Hindlimb muscle (tissue), 1 donor: ENCODE results near the gene KRTDAP. TPM values are rescaled to one million over a fixed set of nuclear protein-coding genes. Genes with fewer than 3 reads are reported as not detected.

Experiments
- DNase-seq: peaks from one replicate; pipeline ENCODE4 v3.0.0-alpha.2; 2013
- polyA plus RNA-seq: library from polyadenylated mRNA; unstranded; fragments of 120-200 nt; gene quantifications from one replicate; pipeline ENCODE4 v1.2.1, GENCODE V29; 2013; ENCODE audit not compliant: insufficient read length

KRTDAP gene
- polyA plus RNA-seq: 6.6 TPM

DNA sequence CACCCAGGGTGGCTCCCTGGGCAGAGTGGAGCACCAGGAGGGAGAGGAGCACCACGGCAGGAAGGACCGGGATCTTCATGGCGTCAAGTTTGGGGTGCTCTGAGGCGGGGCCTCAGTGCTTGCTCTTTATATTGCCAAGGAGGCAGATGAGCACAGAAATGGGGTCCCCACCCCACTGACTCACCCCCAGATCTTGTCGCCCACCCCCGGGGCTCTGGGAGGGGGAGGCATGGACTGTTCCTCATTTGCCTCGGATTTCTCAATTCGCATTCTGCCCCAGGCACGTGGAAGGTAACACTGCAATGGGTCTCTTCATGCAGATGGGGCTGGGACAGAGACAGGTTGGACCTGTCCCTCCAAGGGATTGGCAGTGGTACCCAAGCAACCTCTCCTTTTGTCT, at the start of gene KRTDAP:
TSS of gene KRTDAP (minus strand) at position 101 of the 400 bp plus-strand sequence. CDS start at position 79, 22 bp downstream.
- no peak for DNase-seq

DNA sequence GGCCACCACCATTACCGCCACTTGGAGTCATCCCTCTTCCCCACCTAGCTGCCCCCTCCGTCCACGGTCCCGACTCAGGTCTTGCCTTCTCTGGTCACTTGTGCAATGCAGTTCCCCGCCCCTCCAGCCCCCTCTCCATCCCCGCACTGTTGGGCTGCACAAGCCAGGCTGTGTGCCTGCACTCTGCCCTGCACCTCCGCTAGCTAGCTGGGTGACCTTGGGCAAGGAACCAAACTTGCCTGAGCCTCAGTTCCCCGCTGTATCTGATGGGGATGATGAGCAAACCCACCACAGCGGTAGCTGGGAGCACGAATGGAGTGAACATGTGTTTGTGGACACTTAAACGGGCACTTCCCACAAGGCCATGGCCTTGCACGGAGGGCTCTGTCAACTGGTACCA, 49.6 kb upstream of the KRTDAP start:
- DNase-seq: no peak

GRCh38 chr19:35539314-35539713, 49.0 kb upstream of the KRTDAP start:
- no peak for DNase-seq

DNA sequence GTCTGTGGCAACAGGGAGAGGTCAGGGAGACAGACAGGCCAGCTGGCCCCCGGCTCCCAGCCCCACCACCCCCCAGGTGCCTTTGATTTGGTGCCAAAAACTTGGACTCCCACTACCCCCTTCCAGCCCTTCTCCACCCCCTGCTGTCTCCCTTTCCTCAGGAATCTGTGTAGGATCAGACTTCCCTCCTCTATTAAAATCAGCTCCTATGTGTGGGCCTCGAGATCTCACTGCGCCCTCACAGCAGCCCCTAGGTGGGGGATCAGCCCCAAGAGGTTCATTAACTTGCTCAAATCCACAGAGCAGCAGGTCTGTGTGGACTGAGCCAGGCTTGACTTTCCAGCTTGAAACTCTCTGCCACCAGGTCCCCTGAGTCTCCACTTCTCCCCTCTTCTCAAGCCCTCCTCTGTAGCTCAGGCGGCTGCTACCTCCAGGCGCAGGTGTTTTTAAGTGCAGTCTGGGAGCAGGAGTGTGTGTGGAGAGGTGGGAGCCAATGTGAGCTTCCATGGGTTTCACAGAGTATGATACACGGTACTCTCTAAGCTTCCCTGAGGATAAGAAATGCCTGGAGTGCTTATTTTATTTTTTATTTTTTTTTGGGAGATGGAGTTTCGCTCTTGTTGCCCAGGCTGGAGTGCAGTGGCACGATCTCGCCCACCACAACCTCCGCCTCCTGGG, 44.7 kb upstream of the KRTDAP start:
- DNase-seq: no peak

GRCh38 chr19:35533822-35534392, 43.6 kb upstream of the KRTDAP start:
- no peak for DNase-seq

DNA sequence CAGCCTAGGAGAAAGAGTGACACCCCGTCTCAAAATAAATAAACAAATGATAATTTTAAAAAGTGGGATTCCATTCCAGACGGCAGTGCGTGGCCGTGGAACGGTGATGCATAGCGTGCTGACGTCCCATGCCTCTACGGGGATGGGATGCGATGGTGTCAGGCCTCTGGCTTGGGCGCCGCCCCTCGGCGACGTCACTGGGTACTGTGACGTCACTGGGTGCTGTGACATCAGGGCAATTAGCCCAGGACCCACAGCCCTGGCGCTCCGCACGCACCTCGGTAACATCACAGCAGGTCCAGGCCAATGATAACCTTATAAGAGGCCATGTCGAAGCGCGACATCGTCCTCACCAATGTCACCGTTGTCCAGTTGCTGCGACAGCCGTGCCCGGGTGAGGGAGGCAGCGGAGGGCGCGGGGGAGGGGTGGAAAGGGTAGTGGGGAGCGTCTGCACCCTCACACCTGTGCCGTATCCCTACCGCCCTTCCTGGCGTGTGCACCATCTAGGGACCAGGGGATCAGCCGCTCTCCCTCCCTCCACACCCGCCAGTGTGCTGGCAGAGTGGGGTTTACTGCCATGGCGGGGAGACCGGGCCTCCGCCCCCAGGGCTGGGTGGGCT, 43.0 kb upstream of the KRTDAP start, which contains the start of gene GAPDHS:
TSS of gene GAPDHS (plus strand) at position 256 of the 621 bp plus-strand sequence. CDS start at position 328, 72 bp downstream.
- no peak for DNase-seq

- DNase-seq: no peak
Observed at GRCh38 chr19:35531291-35531690, 41.0 kb upstream of the KRTDAP start.

DNA sequence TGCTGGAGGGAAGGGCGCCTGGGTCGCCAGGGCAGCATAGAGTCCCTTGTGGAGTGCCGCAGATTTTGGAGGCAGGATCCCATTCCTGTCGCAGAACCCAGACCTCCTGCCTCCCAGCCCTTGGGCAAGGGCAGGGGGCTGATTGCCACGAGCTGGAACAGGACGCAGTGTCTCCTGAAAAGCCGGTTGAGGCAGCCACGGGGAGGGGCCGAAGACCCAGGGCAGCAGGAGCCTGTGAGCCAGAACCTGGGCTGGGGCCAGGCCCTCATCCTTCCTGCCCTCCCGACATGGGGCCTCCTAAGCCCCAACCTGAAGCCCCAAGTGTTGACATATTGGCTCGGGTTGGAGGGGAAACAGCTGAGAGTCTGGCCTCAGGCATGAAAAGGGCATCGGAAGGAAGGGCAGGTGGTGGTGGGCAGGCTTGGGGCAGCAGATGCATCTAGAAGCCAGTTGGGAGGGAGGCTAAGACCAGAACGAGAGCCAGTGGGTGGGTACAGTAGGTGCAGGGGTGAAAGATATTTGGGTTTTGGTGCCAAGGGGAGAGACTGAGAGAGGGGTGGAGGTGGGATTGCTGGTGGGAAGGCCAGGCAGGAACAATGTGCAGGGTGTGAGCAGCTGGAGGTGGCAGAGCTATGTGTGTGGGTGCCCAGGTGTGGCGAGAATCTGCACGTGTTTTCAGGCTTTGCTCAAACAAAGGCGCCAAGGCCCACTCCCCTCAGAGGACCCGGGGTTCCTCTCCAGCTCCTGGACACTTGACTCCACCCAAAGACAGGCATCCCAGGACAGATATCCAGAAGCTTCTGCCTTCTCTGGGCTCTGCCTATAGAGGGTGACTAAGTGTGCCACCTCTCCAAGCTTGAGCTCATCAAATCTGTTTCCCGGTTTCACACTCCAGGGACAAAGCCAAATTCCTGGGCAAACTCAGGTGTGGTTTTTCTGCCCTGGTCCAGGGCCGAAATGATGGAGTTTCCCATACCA, 39.3 kb upstream of the KRTDAP start:
- DNase-seq: no peak

DNA sequence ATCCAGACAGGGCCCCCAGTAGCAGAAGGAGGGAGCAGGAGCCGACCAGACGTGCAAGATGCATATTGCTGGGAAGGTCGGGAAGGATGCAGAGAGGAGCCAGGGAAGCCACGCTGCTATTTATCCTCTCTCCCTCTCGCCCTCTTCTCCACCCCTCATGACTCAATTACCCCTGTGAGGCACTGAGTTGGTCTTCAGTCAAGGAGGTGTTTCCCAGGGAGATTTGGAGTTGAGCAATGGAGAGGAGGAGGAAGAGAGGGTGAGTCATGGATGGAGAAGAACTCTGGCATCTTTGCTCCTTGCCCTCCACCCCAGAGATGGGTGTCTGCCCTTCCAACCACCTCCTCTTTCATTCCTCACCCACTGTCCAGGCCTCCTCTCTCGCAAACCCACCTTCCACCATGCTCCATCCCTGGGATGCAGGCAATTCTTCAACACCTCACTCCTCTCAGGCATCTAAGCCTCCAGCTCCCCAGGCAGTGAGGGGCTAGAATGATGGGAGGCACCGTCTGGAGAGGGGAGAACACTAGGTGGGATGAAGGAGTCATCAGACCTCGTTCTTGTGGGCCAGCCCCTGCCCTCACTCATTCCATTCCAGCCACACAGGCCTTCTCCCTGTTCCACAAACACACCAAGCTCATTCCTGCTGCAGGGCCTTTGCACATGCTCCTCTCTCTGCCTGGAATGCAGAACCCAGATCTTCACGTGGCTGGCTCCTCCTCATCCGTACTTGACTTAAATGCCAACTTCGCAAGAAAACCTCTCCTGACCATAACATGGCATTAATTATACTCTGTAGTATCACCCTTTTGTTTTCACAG, 38.2 kb upstream of the KRTDAP start, which contains the start of gene SBSN:
TSS of gene SBSN (minus strand) at position 94 of the 821 bp plus-strand sequence. CDS start at position 64, 30 bp downstream.
- no peak for DNase-seq

DNA sequence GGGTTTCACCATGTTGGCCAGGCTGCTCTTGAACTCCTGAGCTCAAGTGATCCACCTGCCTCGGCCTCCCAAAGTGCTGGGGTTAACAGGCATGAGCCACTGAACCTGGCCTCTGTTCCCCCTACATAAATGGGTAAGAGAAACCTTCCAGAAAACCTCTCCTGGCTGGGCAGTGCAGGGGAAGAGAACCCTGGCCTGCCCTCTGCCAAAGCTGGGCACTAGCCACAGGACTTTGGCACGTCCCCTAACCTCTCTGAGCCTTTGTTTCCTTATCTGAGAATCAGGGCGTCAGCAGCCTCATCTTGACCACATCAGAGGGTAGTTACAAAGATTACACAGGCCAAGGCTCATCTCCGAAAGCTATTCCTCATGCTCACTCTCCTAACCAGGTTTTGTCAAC, 35.6 kb upstream of the KRTDAP start:
- DNase-seq: no peak

DNA sequence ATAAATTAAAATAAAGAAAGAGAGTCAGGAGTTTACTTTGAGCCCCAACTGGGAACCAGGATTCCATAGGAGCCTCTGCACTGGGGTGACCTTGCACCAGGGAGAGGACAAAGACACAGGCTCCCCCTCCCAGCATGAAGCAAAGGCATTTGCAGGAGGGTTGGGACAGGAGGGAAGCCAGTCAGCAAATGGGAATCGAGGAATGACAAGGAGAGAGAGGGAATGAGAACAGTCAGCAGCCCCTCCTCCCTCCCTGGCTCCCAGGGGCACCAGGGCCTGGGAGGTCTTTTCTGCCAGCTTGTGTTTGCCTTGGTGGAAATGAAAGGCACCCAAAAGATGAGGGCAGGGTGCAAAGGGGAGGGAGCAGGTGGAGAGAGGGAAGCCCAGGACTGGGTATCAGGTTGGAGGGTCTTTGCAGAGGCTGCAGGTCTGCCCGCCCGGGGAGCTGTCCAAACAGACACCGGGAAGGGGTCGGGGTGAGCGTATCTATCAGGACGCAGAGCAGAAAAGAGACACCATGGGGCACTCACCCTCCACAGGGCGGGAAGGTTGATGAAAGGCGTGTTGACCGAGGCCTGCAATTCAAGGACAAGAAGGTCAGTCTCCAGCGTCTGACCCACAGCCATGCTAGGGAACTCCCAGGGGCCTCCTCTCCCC, 34.0 kb upstream of the KRTDAP start:
- DNase-seq: no peak

- DNase-seq: no peak
Observed at GRCh38 chr19:35522745-35523327, 32.6 kb upstream of the KRTDAP start.

DNA sequence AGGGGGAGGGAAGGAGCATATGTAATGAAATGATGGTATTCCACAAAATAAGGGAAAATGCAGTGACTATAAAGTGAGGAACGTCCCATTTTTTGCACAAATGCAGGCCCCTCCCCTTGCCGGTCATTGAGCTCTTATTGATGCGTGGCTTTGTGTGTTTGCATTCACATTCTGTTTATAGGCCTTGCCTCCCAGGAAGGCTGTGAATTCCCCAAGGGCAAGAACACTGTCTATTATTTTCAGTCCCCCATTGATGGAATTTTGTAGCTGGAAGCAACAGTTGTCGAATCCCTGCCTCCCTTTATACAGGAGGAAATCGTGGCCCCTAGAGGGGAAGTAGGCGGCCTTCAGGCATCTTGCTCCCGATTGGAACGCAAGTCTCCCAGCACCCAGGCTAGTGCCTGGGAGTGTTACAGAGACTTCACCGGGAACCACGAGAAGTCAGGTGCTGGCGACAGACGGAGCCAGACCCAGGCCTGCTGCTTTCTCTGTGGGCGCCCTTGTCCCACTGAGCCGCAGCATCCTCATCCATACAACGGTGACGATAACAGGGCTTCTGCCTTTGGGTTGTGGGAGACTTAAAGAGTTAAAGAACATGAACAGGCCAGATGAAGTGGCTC, 31.0 kb upstream of the KRTDAP start:
- no peak for DNase-seq

DNA sequence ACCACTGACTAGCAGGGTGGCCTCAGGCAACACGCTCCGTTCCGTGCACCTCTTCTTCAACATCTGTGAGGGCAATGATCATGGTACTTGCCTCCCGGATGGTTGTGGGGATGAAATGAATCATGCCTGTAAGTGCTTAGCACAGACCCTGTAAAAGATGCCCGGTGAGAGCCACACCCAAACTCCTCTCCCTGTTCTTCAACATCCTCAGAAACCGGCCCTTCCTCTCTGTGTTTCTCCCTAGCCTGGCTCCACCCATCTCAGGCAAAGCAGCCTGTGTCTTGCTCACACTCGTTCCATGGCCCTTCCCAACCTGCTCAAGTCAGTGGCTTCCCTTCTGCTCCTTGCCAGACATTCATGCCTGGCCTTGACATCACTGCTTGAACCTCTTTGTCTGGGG, 29.0 kb upstream of the KRTDAP start:
- no peak for DNase-seq

- no peak for DNase-seq
Observed at GRCh38 chr19:35518313-35518712, 28.0 kb upstream of the KRTDAP start.

- no peak for DNase-seq
Observed at GRCh38 chr19:35517342-35517741, 27.1 kb upstream of the KRTDAP start.

- DNase-seq: no peak
Observed at GRCh38 chr19:35516310-35516709, 26.0 kb upstream of the KRTDAP start.

DNA sequence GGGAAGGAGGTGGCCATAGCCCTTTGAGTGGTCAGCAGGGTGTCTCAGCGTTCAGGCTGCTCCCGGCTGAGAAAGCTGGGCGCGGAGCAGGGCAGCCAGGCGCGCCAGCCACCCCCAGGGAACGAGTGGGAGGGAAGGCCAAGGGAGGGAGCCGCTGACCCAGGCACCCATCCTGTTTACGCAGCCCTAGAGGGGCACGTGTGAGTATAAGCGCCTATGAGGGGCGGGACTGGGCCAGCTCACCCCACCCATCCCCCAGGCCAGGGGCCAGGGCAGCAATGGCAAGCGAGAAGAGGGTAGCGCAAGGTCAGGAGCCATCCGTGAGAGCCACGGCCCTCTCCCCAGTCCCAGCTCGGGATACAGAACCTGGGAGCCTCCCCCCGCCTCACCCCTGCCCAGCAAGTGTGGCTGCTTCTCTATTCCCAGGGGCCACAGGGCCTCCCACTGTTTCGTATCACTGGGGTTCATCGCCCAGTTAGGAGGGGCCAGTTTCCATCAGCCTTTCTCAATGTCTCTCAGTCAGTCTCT, 24.1 kb upstream of the KRTDAP start:
- DNase-seq: no peak

DNA sequence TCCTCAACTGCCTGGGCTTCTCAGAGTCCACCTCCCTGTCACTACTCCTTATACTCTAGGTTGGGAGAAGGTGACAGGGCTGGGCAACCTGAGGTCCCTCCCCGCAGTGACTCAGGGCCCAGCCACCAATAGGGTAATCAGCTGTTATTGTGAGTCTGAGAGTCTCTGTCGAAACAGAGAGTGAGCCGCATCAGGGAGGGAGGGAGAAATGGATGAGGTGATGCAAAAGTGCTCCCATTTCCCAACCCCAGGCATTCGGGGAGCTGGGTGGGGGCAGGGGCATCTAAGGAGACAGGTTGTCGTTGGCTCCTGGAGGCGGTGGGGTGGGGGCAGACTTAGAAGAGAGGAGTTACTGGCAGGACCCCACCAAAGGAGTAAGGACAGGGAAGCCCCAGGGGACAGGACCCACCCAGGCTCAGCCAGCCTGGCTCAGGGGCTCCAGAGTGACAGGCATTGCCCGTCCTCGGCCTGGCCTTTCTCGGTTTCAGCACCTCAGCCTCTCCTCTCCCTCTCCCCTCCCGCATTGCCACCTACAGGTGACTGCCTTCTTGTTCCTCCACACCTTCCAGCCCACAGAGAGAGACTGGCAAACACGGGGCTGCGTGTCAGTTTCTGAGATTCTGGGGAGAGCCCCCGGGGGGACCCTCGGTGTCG, 23.5 kb upstream of the KRTDAP start, which contains the start of gene DMKN:
TSS of gene DMKN (minus strand) at position 22 of the 654 bp plus-strand sequence. CDS start 174 bp downstream, outside the sequence.
- no peak for DNase-seq
